ENCODE results near the gene PCSK2. TPM values are rescaled to one million over a fixed set of nuclear protein-coding genes. Genes with fewer than 3 reads are reported as not detected.

PCSK2 gene
- total RNA-seq, 1 experiment from 2014 or later: not detected

DNA sequence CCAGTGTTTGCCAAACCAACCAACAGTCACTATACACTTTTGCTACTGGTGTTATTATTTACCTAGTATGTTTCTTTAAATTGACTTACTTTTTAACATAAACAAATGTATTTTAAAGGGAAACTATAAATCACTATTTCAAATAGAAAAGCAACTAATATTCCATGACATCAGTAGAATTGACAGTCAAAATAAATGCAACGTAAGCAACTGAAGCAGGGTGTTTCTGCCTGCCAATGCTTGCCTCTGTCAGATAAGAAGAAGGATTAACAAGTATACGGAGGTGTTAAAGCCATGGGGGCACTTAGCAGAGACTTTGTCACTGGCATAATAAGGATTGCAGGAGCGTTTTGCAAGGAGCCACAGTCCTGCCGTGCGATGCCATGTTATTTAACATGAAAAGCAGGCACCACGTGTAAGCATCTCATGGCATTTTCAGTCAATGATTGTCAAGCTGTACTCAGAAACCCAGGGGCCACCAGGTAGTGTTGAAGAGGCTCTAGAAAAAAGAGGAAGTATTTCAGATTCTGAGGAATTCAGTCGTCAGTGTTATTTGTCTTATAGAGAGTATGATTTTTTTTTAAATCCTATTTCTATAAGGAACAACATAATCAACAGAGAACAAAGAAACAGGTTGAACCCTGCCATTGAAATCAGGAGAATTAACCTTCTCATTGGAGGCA is 172.6 kb downstream of the PCSK2 start:
- DNase-seq (ENCODE audit: low read depth): no peak

DNA sequence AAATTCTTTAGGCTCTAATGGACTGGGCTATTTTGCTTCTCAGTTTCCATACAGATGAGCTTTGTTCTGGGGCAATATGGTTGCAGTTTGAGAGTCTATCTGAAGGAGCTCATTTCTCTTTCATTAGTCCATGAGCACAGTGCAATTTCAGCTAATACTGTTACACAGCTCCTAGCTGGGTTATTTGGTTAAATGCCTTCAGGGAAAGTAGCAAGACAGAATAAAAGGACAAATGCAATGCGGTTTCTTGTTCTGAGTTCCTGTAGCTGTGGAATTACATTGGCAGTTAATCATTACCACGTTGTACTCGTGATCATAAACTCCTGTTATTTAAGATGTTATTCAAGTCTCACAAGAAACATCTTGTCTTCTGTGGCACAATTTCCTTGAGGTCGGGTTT is 176.6 kb downstream of the PCSK2 start:
- DNase-seq (ENCODE audit: low read depth): no peak

DNA sequence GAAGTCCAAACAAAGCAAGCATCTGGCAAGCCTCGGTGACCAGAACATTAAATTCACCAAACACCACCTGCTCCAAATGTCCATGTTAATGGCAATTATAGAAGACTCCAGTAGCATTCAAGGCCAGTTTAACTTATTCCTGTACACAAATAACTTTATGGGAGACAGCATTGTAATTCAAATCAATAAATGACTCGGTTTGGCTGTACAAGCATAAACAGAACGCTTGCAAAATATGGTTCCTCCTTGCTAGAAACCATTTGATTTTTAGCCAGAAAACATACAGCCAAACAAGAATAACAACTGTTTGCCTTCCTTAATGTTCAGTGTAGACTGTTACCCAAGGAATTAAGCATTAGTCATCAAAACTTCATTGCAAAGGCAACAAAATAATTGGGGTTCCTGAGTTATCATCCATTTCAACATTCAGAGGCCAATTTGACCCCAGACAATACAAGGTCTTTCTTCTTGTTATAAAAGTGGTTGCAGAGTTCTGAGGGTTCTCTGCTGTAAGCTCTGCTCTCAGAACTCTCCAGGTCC is 179.3 kb downstream of the PCSK2 start:
- DNase-seq (ENCODE audit: low read depth): no peak

DNA sequence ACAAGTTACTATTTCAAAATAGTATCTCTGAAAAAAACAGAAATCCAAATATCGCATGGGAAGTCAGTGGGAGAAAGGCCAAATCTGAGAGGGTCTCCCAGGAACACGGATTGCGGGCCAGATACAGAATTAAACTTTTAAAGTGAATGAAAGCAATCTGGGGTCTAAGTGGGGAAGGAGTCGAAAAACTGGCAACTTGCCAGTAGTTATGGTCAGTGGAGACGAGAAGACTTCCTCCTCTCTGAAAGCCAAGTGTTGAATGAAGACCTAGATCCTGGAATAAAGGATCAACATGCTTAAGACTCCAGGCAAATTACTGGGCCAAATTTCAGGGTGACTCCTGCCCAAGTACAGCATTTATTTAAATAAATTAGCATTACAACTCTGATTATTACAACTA is 180.7 kb downstream of the PCSK2 start:
- no peak for DNase-seq (ENCODE audit: low read depth)

DNA sequence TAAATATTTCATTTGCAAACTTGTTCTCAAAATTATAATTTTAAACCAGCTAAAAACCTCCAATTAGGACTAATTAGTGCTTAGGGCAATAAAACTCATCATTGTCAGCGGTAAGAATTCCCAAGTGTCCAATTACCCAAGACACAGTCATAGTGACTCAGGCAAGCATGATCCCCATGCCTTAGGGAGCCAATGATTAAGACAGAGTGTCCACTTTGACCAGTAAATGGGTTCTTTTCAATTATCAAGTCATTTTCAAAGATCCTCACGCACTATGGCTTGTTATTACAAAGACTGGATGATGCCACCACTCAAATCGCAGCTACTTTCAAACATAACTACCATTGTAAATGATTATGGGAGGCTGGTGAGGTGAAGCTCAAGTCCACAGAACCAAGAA is 190.4 kb downstream of the PCSK2 start:
- DNase-seq (ENCODE audit: low read depth): no peak

DNA sequence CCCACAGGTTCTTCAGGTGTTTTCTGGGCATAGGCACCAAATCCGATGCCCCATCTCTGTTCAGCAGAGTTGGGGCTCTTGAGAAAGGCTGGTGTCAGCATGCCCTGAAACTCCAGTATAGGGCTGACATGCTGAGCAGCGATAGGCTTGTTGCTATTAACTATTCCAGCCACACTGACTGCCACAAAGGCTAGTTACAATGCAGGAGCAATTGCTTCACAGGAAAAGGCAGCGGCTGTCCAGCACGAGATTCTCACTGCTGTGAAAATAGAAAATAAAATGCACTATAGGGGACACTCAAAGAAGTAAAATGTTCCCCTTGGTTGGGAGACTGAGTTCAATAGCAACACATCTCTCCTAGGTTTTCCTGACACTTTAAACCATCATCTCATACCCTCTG is 191.9 kb downstream of the PCSK2 start:
- DNase-seq (ENCODE audit: low read depth): no peak

DNA sequence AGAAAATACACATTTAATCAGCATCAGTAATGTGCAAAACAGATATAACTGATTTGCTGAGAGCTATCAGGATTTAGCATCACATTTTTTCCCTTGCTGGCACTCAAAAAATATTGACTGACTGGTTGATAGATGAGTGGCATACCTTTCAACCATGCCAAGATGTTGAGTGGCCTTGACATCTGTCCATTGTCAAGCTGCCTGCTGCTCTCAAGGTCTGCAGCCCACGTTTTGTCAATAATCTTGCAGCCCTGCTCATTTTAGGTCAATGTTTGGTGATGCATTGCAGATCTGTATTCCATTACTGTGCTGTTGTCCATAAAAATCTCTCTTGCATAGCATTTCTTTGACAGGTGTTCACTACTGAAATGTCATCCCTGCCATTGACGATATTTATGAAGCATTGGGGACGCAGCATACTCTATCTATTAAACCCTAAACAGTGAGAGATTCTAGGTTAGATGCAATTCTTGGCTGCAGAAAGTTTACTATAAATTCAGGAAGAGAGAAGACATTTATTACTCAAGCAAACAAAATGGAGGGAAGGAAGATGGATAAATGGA is 192.7 kb downstream of the PCSK2 start:
- no peak for DNase-seq (ENCODE audit: low read depth)

DNA sequence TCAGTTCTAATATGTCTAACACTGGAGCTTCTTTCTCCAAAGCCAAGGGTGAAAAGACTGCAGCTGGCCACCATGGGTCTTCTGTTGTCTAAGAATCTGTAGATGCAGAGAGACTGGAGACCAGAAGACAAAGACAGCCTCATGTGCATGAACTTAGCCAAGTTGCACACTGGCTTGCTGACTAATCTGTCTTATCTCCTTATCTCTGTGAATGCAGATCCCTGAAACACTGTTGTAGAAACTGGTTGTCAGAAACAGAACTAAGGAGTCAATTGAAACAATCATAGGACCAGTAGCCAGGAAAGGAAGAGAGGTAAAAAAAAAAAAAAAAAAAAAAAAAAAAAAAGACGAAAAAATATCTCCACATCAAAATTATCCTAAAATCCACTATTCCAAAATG is 194.7 kb downstream of the PCSK2 start:
- DNase-seq (ENCODE audit: low read depth): peak; percentile 18

DNA sequence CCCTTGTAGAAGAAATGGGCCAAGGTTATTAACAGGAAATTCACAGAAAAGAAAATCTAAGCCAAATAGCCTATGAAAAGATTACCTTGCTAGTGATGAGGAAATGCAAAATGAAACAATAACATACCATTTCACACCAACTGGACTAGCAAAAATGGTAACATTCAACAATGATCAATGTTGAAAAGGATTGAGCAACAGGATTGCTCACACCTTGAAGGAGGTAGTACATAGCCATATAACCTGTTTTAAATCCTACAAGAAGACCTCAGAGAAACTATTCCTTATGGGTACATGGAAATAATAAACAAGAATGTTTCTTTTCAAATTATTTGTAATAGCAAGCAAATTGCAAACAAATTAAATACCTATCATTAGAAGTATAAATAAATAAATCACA is 196.9 kb downstream of the PCSK2 start:
- no peak for DNase-seq (ENCODE audit: low read depth)

DNA sequence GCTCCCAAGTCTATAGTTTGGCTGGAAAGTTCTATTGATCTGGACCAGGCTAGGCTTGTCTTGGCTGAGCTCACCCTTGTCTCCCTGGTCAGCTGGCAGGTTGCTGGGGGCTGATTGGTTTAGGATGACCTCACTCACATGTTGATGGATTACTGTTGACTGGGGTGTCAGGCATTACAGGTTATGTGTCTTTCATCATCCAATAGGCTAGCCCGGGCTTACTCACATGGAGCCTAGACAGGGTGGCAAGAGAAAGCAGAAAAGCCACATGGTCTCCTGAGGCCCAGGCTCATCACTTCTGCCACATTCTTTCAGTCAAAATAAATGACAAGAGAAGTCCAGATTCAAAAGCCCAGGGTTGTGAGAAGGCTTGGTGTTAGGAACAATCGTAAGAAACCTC is 200.8 kb downstream of the PCSK2 start:
- DNase-seq (ENCODE audit: low read depth): no peak

DNA sequence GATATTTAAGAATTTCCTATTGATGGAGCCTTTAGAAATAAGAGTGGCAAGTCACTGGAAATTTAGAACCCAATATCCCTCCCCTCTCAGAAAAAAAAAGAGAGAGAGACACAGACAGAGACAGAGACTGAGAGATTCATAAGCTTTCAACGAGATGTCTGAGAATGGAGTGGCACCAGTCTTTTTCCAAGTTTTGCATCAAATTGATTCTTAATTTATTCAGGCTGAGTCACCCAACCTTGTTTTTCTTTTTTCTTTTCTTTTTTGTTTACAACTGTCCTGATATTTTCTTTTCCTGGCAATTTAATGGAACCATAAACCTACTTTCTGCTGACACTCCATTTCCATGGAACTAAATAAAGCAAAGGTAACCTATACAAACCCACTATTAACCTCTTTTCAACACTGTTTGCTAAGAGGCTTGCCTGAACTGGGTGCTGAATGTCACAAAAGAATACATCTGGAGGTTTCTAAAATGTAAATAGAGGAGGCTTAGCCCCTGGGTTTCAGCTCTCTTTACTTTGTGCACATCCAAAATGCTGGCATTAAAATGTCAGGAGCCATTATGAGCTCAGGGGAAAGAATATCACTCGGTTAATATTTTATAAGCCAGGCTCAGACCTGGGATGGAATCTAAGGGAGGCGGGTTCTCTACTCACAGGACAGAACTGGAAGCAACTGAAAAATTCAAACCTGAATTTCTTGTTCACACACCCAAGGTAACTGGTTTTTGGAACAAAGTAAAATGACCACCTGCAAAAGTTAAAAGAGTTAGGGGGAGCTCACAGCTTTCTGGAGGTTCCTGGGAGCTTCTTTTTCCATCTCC is 203.5 kb downstream of the PCSK2 start:
- no peak for DNase-seq (ENCODE audit: low read depth)

DNA sequence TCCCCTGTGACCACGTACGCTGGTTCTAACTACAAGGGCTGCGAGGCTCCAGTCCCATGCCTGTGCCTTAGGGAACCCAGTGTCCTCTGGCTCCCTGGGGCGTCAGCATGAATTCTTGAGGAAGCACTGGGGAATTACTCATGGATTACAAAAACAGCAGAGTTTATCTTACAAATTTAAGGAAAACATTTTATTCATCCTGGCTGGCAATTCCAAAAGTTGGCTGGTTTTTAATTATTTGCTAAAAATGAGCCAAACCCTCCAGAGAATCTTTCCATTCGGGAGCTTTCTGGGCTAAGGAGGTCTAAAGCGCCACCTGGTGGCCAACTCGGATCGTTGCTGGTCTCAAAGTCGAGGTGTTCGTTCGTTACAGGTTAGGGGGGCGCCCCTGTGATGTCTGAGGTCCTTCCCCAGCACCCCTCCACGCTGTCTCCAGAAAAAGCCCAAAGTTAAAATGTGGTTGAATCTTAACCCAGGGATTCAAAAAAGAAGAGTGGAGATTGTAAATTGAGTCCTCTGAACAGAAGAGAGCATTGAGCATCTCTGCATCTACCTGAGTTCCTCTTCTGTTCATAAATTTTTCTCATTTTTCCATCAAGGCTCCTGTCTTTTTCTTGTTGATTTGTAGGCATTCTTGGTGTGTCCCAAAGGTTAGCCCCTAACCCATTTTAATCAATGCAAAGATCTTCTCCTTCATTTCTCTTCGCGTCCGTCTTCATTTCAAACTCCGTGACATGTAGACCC is 205.0 kb downstream of the PCSK2 start:
- peak; percentile 54 for DNase-seq (ENCODE audit: low read depth)

DNA sequence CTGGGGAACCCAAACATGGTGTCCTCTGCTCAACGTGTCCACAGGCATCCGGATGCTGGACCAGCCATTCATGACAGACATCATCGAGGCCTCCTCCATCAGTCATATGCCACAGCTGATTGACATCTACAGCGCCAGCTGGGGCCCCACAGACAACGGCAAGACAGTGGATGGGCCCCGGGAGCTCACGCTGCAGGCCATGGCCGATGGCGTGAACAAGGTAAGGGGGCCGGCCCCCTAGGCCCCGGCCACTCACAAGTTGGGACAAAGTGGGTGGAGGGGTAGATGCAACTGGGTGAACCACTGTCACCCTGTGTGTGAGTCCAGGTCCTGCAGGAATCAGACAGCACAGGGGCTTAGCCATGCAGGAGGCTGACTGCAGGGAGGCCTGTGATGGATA is 209.8 kb downstream of the PCSK2 start:
- DNase-seq (ENCODE audit: low read depth): no peak

DNA sequence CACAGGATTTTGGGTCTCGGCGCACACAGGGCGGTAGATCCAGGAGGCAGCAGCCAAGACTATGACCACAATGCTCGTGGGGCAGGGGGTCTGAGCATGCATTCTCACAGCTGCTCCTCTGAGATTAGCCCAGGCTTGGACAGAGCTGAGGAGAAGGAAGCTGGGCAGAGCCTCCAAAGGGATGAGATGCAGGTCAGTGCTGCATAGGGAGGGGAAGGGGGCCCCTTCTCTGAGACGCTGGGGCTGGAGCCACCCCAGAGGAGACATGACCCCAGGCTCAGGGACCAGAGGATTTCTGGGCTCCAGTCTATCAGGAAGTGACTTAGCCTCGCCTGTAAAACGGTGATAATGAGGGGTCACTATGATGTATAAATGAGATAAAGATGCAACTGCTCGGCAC is 210.4 kb downstream of the PCSK2 start:
- DNase-seq (ENCODE audit: low read depth): no peak

DNA sequence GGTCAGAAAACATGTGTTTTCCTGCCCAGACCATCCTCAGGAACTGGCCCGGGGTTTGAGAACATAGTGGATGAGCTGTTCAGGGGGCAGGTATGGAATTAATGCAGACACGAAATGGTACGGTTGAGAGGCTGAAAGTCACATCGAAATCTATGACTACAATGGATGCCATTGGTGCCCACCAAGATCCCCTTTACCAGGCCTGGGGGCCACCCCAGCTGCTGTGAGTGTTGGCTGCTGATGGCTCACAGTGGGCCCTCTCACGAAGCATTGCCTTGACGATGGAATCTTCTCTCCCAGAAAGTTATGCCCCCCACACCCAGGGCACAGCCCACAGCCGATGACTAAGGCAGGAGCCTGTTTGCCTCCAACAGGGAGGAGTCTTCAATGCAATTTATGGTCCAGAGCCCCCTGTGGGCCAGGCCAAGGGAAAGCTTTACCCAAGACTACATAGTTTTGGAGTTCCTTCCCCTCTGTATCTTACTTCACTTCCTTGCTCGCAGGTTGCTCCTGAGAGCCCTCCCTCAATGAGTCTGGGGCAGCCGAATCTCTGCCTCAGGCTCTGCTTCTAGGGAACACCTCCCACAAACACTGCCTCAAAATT is 211.7 kb downstream of the PCSK2 start:
- no peak for DNase-seq (ENCODE audit: low read depth)

DNA sequence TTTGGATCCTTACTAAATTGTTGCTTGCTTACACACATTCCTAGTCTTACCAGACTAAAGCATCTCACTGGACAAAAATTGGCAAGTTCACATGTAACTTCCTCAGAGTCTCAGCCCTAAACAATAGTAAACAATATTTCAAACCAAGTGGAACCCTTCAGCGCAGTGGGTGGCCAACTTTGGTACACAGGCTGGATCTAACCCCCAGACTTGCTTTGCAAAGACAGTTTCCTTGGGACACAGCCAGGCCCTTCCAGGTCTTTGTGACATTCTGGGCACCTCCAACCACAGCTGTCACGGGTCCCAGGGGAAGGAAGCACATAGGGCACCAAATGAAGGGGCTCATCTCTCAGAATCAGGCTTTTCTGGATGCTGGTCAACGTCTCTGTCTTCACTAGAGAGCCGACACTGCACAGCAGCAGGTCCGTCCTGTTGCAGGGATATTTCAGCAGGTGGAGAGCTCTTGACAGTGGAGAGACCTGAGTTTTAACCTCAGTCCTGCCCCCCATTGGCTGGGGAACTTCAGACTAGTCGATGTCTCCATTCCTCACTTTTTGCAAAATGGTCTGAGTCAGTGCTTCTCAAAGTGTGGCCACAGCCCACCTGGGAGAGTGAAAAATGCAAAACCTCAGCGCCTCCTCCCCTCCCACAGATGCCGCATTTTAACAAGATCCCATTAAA is 212.9 kb downstream of the PCSK2 start:
- DNase-seq (ENCODE audit: low read depth): no peak

DNA sequence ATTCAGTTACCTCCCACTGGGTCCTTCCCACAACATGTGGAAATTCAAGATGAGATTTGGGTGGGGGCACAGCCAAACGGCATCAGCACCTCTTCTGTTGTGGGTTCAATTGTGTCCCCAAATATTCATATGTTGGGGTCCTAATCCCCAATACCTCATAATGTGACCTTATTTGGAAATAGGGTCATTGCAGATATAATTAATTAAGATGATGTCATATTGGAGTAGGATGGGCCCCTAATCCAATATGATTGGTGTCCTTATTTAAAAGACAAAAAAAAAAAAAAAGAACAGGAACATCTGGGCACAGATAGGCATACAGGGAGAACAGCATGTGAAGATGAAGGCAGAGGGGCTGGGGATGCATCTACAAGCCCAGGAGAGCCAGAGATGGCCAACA is 214.9 kb downstream of the PCSK2 start:
- DNase-seq (ENCODE audit: low read depth): no peak

DNA sequence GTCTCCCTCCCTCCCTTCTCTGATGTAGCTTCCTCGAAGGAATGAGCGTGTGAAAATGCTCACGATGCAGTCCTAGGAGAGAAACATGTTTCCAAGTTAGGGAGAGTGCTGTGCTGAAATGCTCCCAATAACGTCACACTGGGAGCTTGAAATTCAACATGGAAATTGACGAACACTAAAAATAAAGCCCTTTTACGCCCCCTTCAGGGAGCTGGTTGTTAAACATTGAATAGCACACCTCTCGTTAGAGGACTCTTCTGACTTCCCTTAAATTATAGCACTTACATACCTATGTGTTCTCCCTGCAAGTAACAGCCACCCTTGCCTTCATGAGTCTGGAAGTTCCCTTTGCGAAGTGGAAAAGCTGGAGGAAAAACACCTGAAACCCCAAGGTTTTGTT is 215.7 kb downstream of the PCSK2 start:
- no peak for DNase-seq (ENCODE audit: low read depth)

DNA sequence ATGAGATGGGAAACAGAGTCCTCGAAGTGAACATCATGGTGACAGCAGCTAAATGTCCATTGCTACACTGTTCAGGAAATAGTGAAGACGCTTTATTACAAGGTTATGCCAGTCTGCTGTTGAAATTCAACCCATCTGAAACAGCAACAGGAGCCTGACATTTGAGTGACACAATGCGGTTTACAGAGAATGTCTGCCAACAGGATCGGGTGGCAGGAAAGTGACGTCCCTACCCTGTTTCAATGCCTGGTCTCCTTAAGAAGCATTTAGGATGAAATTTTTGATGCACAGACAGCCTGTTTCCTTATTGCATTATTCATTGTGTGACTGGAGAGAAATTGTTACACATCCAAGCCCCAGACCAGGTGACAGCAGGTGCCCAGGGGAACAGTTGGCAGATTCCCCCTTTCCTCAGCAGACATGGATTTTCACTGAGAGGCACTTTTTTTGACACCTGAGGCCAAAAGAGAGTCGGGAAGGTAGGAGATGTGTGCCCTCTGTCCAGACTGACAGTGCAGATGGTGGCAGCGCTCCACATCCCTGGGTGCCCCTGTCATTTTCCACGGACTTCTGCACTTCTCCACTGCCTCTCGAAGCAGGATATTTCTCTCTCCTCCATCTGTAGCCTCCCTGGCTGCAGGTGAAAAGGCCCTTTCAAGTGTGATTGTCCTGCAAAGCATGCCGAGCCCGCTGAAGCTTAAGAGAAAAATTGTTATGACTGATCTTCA is 216.5 kb downstream of the PCSK2 start:
- no peak for DNase-seq (ENCODE audit: low read depth)

DNA sequence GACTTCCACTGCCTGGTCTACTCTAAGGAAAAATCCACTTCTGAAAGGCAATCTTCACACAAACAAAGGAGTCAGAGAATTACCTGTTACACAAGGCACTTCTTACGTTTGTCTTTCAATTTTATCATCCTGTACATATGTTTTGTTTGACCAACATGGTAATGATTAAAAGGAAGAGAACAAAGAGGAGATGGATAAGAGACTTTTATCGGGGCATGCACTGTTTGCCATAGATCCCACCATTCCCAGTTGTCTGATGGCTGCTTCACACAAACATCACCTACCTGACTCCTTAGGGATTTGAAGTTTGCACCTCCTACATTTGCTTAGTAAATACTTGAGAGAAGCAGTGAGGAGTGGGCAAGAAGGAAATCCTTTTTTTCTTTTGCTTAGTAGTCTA is 217.3 kb downstream of the PCSK2 start:
- no peak for DNase-seq (ENCODE audit: low read depth)

Data from RPMI7951 (cell line).